DND-41 (cell line): Measurements from ENCODE around the gene SLC10A6.

Experiments used
- ATAC-seq: fragments of 200-7000 bp; cut with Tn5 transposase; 3 replicates; pipeline ENCODE4 v1.9.1; 2021; ENCODE audit warnings: low read depth; ENCODE audit not compliant: insufficient read depth
- DNase-seq: peaks from one replicate; pipeline ENCODE4 v3.0.0-alpha.2; 2020
- H2AFZ ChIP-seq: 2 replicates; pipeline ENCODE4 v1.6.0; 2012; ENCODE audit warnings: low read depth, low read length
- H3K27ac ChIP-seq: 2 replicates; pipeline ENCODE4 v1.5.1; 2012; ENCODE audit warnings: low read length, inconsistent platforms
- H3K27me3 ChIP-seq: fragments of 200-600 bp; sonication (generic); 2 replicates; pipeline ENCODE4 v1.6.0; 2012; ENCODE audit warnings: low read length, mild to moderate bottlenecking, inconsistent platforms; ENCODE audit not compliant: insufficient read depth, poor library complexity
- H3K36me3 ChIP-seq: 2 replicates; pipeline ENCODE4 v1.5.1; 2012; ENCODE audit warnings: low read length, inconsistent platforms; ENCODE audit not compliant: insufficient read depth
- H3K4me1 ChIP-seq: 2 replicates; pipeline ENCODE4 v1.5.1; 2012; ENCODE audit warnings: mild to moderate bottlenecking, low read length; ENCODE audit not compliant: insufficient read depth
- H3K4me2 ChIP-seq: 2 replicates; pipeline ENCODE4 v1.6.0; 2012; ENCODE audit warnings: mild to moderate bottlenecking, moderate library complexity, low read length, inconsistent platforms; ENCODE audit not compliant: insufficient read depth
- H3K4me3 ChIP-seq, 2 experiments: fragments of 200-600 bp in 1 of 2; shearing (Covaris generic) in 1 of 2; 2 replicates each; pipeline ENCODE4 v1.5.1; 2012 to 2016; ENCODE audit warnings: inconsistent platforms in 2 of 2, low read length in 2 of 2, mild to moderate bottlenecking in 2 of 2, low read depth in 1 of 2, moderate library complexity in 1 of 2
- H3K79me2 ChIP-seq: 2 replicates; pipeline ENCODE4 v1.6.0; 2012; ENCODE audit warnings: low read length, inconsistent platforms; ENCODE audit not compliant: insufficient read depth
- H3K9ac ChIP-seq: 2 replicates; pipeline ENCODE4 v1.6.0; 2012; ENCODE audit warnings: low read depth, mild to moderate bottlenecking, inconsistent platforms, low read length, moderate library complexity
- H3K9me3 ChIP-seq: 2 replicates; pipeline ENCODE4 v1.5.1; 2012; ENCODE audit warnings: low read length, moderate library complexity, mild to moderate bottlenecking, inconsistent platforms; ENCODE audit not compliant: insufficient read depth, severe bottlenecking
- H4K20me1 ChIP-seq: 2 replicates; pipeline ENCODE4 v1.6.0; 2012; ENCODE audit warnings: low read length; ENCODE audit not compliant: insufficient read depth
- CTCF ChIP-seq: IDR thresholded peaks from 2 replicates; pipeline ENCODE4 v1.5.1; 2012; ENCODE audit warnings: borderline replicate concordance, low read length, moderate library complexity, mild to moderate bottlenecking; ENCODE audit not compliant: poor library complexity, severe bottlenecking; ENCODE audit errors: extremely low read depth
- EZH2 ChIP-seq: IDR thresholded peaks from 3 replicates; pipeline ENCODE4 v1.6.1; 2012; ENCODE audit warnings: borderline replicate concordance, low read depth, mild to moderate bottlenecking, moderate library complexity, low read length, inconsistent platforms; ENCODE audit not compliant: severe bottlenecking

Gene SLC10A6

GRCh38 chr4:86822136-86822535, 27.0 kb downstream of the SLC10A6 start:
- no peak overlapping the region for H3K4me3 ChIP-seq
- no peak overlapping the region for H2AFZ ChIP-seq
- no peak overlapping the region for H3K27ac ChIP-seq
- H3K4me2 ChIP-seq = no peak overlapping the region
- no peak for DNase-seq
- TF ChIP-seq EZH2 = no peak
- no peak for TF ChIP-seq CTCF
- H3K79me2 ChIP-seq = no peaks in the 10 kb centered on the region
- no peaks in the 10 kb centered on the region for H4K20me1 ChIP-seq
- H3K4me1 ChIP-seq = no peaks in the 10 kb centered on the region
- no peak overlapping the region for H3K9ac ChIP-seq
- no peaks in the 10 kb centered on the region for H3K27me3 ChIP-seq
- H3K9me3 ChIP-seq = no peaks in the 10 kb centered on the region
- ATAC-seq = no peak
- H3K36me3 ChIP-seq = no peaks in the 10 kb centered on the region

GRCh38 chr4:86821151-86821550, 28.0 kb downstream of the SLC10A6 start:
- H3K4me3 ChIP-seq = no peak overlapping the region
- no peak overlapping the region for H2AFZ ChIP-seq
- no peaks in the 10 kb centered on the region for H3K27me3 ChIP-seq
- no peaks in the 10 kb centered on the region for H4K20me1 ChIP-seq
- DNase-seq (no peak), ATAC-seq (no peak)
- no peak overlapping the region for H3K27ac ChIP-seq
- H3K4me1 ChIP-seq = no peaks in the 10 kb centered on the region
- H3K9me3 ChIP-seq = no peaks in the 10 kb centered on the region
- TF ChIP-seq EZH2 (no peak), CTCF (no peak)
- H3K9ac ChIP-seq = no peak overlapping the region
- no peak overlapping the region for H3K4me2 ChIP-seq
- no peaks in the 10 kb centered on the region for H3K36me3 ChIP-seq
- H3K79me2 ChIP-seq = no peaks in the 10 kb centered on the region

GRCh38 chr4:86819561-86819960, 29.6 kb downstream of the SLC10A6 start:
- no peaks in the 10 kb centered on the region for H4K20me1 ChIP-seq
- no peak overlapping the region for H3K9ac ChIP-seq
- H3K79me2 ChIP-seq = no peaks in the 10 kb centered on the region
- no peak overlapping the region for H3K4me3 ChIP-seq
- no peak for DNase-seq
- peaks cover 4% of the 10 kb centered on the region for H3K9me3 ChIP-seq
- no peak overlapping the region for H3K4me2 ChIP-seq
- no peak overlapping the region for H2AFZ ChIP-seq
- TF ChIP-seq EZH2 (no peak), CTCF (no peak)
- no peaks in the 10 kb centered on the region for H3K4me1 ChIP-seq
- no peak overlapping the region for H3K27ac ChIP-seq
- no peak for ATAC-seq
- H3K27me3 ChIP-seq = no peaks in the 10 kb centered on the region
- no peaks in the 10 kb centered on the region for H3K36me3 ChIP-seq

GRCh38 chr4:86818841-86819240, 30.3 kb downstream of the SLC10A6 start:
- no peak overlapping the region for H3K4me3 ChIP-seq
- H3K9ac ChIP-seq = no peak overlapping the region
- TF ChIP-seq CTCF (no peak), EZH2 (no peak)
- no peak overlapping the region for H2AFZ ChIP-seq
- no peaks in the 10 kb centered on the region for H4K20me1 ChIP-seq
- no peaks in the 10 kb centered on the region for H3K4me1 ChIP-seq
- H3K27ac ChIP-seq = no peak overlapping the region
- H3K79me2 ChIP-seq = no peaks in the 10 kb centered on the region
- no peaks in the 10 kb centered on the region for H3K36me3 ChIP-seq
- no peak for DNase-seq
- H3K9me3 ChIP-seq = peaks cover 4% of the 10 kb centered on the region
- H3K4me2 ChIP-seq = no peak overlapping the region
- no peaks in the 10 kb centered on the region for H3K27me3 ChIP-seq
- no peak for ATAC-seq
